ENCODE data around the gene RPS6KB2.
A peak's percentile ranks its signal among the peaks of the same experiment; 100 is the strongest.
"Not testable (repeated sequence)": the region's sequence is repeated elsewhere in the genome, so short reads cannot be mapped to it uniquely, and the experiment has no call there.

Gene RPS6KB2

GRCh38 chr11:67448220-67448609 lies 19.9 kb downstream of the RPS6KB2 start:
- DNase-seq, result no peak

GRCh38 chr11:67449116-67449844 lies 21.0 kb downstream of the RPS6KB2 start:
- DNase-seq, result no peak

DNA sequence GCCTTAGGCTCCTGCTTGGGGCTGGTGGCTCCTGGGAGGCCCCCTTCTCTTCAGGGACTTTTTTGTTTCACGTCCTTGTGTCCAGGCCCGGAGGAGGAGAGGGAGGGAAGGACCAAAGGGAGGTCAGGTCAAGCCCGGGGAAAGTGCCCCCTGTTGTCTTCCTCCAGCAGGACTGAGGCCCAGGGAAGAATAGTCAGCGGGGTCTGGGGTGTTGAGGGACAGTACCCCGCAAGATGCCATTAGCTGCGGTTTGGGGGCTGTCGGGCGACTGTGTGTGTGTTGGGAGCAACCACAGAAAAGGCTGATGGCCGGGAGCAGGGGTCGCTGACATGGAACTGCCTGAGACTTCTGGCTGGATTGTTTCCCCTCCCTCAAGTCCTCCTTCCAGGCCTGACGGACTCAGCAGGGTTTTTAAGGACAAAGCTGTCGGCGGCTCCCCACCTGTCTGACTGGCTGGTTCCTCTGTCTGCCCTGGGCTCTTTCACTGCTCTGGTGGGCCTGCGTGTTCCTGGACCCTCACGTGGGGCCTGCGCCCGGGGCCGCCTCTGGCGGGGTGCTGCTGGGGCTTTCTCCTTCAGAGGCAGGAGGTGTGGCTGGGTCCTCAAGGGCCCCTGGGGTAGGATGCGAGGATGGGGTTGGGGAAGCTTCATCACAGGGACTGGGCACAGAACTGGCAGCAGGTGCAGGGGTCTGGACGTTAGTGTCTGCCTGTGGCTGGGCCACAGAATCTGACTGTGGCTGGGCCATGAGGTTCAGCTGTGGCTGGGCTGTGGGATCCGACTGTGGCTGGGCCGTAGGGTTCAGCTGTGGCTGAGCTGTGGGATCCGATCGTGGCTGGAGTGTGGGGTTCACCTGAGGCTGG lies 22.7 kb downstream of the RPS6KB2 start:
- no peak for DNase-seq

DNA sequence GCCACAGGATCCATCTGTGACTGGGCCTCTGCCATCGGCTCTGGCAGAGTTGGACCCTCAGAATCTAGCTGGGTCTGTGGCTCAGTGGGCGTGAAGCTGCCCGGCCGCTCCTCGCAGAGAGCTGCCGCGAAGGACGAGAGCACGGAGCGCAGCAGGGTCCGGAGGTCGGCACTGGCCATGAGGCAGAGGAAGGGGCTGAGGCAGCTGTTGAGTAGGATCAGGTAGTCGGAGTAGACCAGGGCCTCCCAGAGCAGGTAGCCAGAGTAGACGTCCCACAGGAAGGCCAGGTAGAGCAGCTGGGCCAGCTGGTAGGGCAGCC lies 23.3 kb downstream of the RPS6KB2 start:
- DNase-seq, result no peak

DNA sequence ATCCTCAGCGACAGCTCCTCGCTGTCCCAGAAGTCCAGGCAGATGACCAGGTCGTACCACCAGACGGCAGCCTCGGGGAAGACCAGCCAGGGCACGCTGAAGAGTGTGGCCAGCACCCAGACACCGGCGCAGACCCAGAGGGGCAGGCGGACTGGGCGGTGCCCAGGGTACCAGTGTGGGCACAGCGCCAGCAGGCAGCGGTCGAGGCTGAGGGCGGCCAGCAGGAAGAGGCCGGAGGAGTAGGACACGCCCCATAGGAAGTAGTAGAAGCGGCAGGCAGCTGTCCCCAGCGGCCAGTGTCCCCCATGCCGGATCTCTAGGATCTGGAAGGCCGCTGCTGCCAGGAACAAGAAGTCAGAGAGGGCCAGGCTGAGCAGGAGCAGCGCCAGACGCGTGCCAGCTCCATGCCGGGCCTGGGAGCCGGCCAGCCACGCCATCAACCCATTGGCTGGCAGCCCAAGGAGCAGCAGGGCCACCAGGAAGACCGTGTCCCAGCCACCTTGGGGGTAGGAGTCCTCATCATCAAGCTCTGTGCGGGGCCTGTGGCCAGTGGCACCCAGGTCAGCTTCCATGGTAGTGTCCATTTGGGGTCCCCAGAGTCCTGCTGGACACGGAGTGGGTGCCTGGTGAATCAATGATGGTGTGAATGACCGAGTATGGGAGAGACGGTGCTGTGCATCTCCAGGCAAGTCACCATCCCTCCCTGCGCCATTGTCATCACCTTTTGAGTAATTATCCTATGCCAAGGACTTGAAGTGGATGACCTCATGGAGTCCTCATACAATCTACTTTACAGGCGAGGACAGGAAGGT lies 24.1 kb downstream of the RPS6KB2 start, which contains the start of gene GPR152:
TSS of gene GPR152 (minus strand) at position 589 of the 812 bp plus-strand sequence. CDS start at position 584, 5 bp downstream.
- DNase-seq, result no peak

GRCh38 chr11:67453816-67454732 lies 25.8 kb downstream of the RPS6KB2 start:
- no peak for DNase-seq

- DNase-seq, result no peak
Measured at GRCh38 chr11:67455054-67455453, 26.8 kb downstream of the RPS6KB2 start, which contains the start of gene CABP4. CABP4 (plus strand) TSS chr11:67455354; CDS start chr11:67455424, 70 bp downstream.

- DNase-seq, result no peak
Measured at GRCh38 chr11:67456068-67456705, 27.9 kb downstream of the RPS6KB2 start.

DNA sequence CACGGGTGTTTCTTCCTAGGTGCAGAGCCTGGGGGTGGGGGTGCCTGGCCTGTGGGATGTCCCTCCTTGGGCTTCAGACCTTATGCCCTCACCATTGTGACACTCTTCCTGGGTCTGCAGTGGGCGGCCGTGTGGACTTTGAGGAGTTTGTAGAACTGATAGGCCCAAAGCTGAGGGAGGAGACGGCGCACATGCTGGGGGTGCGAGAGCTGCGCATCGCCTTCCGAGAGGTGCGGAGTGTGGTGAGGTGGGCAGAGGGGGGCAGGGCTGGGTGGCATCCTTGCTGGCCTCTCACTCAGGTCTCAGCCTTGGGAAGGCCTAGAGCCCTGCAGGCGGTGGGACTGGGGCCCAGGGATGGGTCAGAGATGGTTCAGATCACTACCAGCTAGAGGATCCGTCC lies 29.2 kb downstream of the RPS6KB2 start:
- no peak for DNase-seq

DNA sequence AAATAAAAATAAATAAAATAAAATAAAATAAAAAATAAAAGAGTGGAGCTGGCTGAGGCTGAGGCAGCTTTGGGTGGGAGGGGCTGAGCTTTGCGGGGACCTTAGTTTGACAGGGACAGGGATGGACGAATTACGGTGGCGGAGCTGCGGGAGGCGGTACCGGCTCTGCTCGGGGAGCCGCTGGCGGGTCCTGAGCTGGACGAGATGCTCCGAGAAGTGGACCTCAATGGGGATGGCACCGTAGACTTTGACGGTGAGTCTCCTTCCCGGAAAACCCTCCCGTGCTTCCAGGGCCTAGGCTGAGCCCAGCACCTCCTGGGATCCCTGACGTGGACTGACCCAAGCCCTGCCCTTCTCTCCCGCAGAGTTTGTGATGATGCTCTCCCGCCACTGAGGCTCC lies 30.0 kb downstream of the RPS6KB2 start:
- no peak for DNase-seq

DNA sequence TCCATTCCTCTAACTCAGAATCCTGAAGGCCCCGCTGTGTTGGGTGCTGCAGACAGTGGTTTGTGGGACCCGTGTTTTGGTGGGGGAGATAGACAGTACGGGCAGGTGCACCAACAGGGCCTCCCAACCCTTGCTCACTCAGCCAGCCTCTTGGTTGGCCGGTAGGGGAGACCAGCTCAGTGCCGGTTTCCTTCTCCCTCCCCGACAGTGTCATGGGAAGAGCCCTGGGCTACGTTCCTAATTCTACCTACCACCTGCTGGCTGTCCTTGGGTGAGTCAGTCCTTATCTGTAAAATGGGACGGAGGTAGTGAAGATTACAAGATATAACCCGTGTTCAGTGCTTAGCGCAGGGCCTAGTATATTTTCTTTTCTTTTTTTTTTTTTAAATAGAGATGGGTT lies 34.9 kb downstream of the RPS6KB2 start:
- DNase-seq, result no peak

GRCh38 chr11:67463680-67464410 lies 35.6 kb downstream of the RPS6KB2 start:
- no peak for DNase-seq

GRCh38 chr11:67464411-67465188 lies 36.3 kb downstream of the RPS6KB2 start:
- DNase-seq, result peak; percentile 93

DNA sequence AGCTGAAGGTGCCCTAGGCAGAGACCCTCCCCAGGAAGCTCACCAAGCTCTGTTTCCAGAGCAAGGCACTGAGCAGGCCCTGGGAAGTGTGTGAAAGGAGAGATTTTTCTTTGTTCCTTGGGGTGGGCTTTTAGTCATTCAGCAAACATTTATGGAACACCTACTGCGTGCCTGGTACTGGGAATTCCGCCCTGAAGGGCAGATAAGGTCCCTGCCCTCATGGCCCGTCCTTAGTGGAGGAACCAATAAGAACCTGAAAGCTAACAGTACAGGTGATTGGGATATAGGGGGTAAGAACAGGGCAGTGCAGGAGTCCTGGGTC lies 36.9 kb downstream of the RPS6KB2 start:
- DNase-seq, result no peak

DNA sequence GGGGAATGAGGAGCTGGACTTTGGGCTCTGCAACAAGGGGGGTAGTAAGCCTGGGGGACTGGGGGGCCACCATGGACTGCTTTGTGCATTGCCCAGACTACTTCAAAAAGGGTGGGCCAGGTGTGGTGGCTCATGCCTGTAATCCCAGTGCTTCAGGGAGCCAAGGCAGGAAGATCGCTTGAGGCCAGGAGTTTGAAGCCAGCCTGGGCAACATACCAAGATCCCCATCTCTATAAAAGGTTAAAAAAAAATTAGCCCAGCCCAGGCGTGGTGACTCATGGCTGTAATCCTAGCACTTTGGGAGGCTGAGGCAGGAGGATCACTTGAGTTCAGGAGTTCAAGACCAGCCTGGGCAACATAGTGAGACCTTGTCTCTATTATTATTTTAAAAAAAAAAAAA lies 37.2 kb downstream of the RPS6KB2 start:
- DNase-seq, result not testable (repeated sequence)

DNA sequence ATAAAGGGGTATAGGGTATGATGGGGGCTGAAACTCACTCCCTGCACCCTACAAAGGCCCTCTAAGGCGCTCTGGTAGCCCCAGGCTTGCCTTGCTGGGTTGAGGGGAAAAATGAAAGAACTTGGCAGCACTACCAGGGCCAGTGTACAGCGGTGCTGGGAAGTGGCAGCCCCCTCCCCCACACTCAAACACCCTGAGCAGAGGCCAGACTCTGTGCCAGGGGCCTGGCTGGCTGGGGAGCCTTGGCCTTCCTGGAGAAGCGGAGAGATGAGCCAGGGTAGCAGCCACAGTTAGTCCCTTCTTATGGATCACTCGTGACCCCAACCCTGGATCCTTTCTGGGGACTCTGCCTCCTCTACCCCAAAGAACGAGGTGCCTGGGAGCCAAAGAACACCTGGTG lies 38.1 kb downstream of the RPS6KB2 start:
- no peak for DNase-seq

- no peak for DNase-seq
Measured at GRCh38 chr11:67466962-67467771, 38.9 kb downstream of the RPS6KB2 start.

DNA sequence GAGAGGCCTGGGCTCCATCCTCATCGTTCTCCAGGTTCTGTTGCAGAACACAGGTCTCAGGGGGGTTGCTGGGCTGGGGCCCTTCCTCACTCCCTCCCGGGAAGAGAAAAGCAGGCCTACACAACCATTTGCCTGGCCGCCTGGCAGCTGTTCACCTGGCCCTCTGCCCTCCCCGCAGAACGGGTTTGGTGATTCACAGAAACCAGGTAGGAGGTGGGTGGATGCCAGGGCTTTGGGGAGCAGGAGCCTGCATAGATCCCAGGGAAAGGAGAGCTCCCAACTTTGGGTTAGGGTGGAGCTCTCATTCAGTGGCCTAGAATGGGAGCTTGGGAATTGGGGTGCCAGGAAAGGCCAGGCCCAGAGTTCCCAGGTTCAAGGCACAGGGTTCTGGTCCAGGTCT lies 39.8 kb downstream of the RPS6KB2 start:
- peak; percentile 59 for DNase-seq

- no peak for DNase-seq
Measured at GRCh38 chr11:67468456-67468758, 40.1 kb downstream of the RPS6KB2 start.

Measured in stimulated activated CD8-positive, alpha-beta memory T cell treated with anti-CD3 and anti-CD28 coated beads, Interleukin-4, amount 100 ng/mL, for 48 hours (primary cell).